Parathyroid adenoma (tissue), 2 donors: ENCODE data around the gene IRX1.

Experiments used
- H2AFZ ChIP-seq: fragments of 300-600 bp; sonication (generic); one replicate; pipeline ENCODE4 v1.7.0; 2017; ENCODE audit warnings: antibody characterized with exemption, mild to moderate bottlenecking
- H3K27ac ChIP-seq: fragments of 300-600 bp; sonication (generic); one replicate; pipeline ENCODE4 v1.7.0; 2017
- H3K27me3 ChIP-seq: fragments of 300-600 bp; sonication (generic); one replicate; pipeline ENCODE4 v1.7.0; 2017; ENCODE audit warnings: low read length; ENCODE audit not compliant: control insufficient read depth, insufficient read depth
- H3K36me3 ChIP-seq: fragments of 300-600 bp; sonication (generic); one replicate; pipeline ENCODE4 v1.7.0; 2017; ENCODE audit warnings: low read length; ENCODE audit not compliant: control insufficient read depth, insufficient read depth
- H3K4me1 ChIP-seq: fragments of 300-600 bp; sonication (generic); one replicate; pipeline ENCODE4 v1.7.0; 2017; ENCODE audit warnings: control low read depth
- H3K4me2 ChIP-seq: fragments of 300-600 bp; sonication (generic); one replicate; pipeline ENCODE4 v1.7.0; 2017; ENCODE audit warnings: low read length
- H3K4me3 ChIP-seq: fragments of 300-600 bp; sonication (generic); one replicate; pipeline ENCODE4 v1.7.0; 2017; ENCODE audit warnings: low read depth, low read length
- H3K79me2 ChIP-seq: fragments of 300-600 bp; sonication (generic); one replicate; pipeline ENCODE4 v1.7.0; 2017; ENCODE audit warnings: control low read depth
- H3K9ac ChIP-seq: fragments of 300-600 bp; sonication (generic); one replicate; pipeline ENCODE4 v1.7.0; 2017; ENCODE audit warnings: mild to moderate bottlenecking
- H3K9me3 ChIP-seq: fragments of 300-600 bp; sonication (generic); one replicate; pipeline ENCODE4 v1.7.0; 2017; ENCODE audit warnings: low read length; ENCODE audit not compliant: control insufficient read depth
- CTCF ChIP-seq: fragments of 300-600 bp; sonication (generic); IDR thresholded peaks from one replicate; pipeline ENCODE4 v1.7.0; 2017; ENCODE audit warnings: antibody characterized with exemption, mild to moderate bottlenecking
- donor health status: primary hyperparathyroidism.

IRX1 gene

DNA sequence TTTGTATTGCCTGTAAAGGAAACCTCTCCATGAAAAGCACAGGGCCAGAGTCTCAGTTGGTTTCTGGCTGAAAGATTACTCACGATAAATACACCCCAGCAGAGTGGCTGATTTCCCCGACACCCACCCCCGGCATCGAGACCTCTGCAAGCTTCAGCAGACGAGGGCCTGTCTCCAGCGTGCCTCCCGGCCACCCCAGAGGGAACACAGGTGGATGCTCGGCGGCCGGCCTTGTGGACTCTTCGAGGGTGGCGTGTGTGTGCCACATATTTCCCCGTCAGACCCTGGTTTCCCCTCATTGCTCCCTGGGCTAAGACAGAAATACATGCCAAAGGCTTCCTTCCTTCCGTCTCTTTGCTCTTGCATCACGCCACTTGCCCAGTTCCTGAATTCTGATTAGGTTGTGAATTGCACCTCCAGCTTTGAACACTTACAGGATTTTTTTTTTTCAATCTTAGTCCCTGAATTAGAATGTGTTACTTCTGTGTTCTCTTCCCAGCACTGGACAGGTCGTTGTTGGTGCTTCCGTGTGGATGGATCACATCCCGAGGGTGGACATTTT is 13.6 kb downstream of the IRX1 start:
- H3K27ac ChIP-seq, result no peak overlapping the region
- no peaks in the 10 kb centered on the region for H3K9me3 ChIP-seq
- no peak overlapping the region for H3K4me2 ChIP-seq
- no peaks in the 10 kb centered on the region for H3K27me3 ChIP-seq
- no peak overlapping the region for H3K9ac ChIP-seq
- no peaks in the 10 kb centered on the region for H3K36me3 ChIP-seq
- H3K4me3 ChIP-seq, result no peak overlapping the region
- no peaks in the 10 kb centered on the region for H3K4me1 ChIP-seq
- no peaks in the 10 kb centered on the region for H3K79me2 ChIP-seq
- no peak overlapping the region for H2AFZ ChIP-seq
- no peak for TF ChIP-seq CTCF

- H3K27me3 ChIP-seq, result no peaks in the 10 kb centered on the region
- no peak overlapping the region for H2AFZ ChIP-seq
- TF ChIP-seq CTCF, result no peak
- no peak overlapping the region for H3K9ac ChIP-seq
- H3K4me2 ChIP-seq, result no peak overlapping the region
- no peak overlapping the region for H3K4me3 ChIP-seq
- no peaks in the 10 kb centered on the region for H3K4me1 ChIP-seq
- no peaks in the 10 kb centered on the region for H3K79me2 ChIP-seq
- no peak overlapping the region for H3K27ac ChIP-seq
- H3K36me3 ChIP-seq, result no peaks in the 10 kb centered on the region
- no peaks in the 10 kb centered on the region for H3K9me3 ChIP-seq
Observed at GRCh38 chr5:3612591-3613042, 17.0 kb downstream of the IRX1 start.

DNA sequence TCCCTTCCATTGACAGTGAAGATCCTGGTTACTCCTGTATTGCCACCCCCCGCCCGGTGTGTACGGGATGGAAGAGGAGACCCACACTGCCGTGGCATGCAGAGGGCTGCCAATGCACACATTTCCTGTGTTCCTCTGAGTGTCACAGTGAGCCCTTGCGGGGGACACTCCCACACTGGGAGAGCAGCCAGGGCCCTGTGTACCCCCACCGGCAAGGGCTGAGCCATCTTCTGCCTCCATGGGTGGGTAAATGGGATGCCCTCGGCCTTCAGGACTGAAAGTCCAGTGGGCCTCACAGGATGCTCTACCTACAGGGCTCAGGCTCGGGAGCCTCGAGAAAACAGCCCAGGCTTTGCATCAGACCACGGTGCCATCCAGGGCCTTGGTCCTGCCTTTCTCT is 18.1 kb downstream of the IRX1 start:
- Histone ChIP-seq H3K4me2 (no peak overlapping the region), H3K27me3 (no peaks in the 10 kb centered on the region), H2AFZ (no peak overlapping the region), H3K4me1 (no peaks in the 10 kb centered on the region), H3K79me2 (no peaks in the 10 kb centered on the region), H3K4me3 (no peak overlapping the region), H3K9me3 (no peaks in the 10 kb centered on the region), H3K9ac (no peak overlapping the region), H3K27ac (no peak overlapping the region), H3K36me3 (no peaks in the 10 kb centered on the region)
- no peak for TF ChIP-seq CTCF

GRCh38 chr5:3615217-3615616 is 19.6 kb downstream of the IRX1 start:
- Histone ChIP-seq H3K36me3 (no peaks in the 10 kb centered on the region), H3K4me1 (no peaks in the 10 kb centered on the region), H3K9me3 (no peaks in the 10 kb centered on the region), H3K4me2 (no peak overlapping the region), H3K4me3 (no peak overlapping the region), H3K27ac (no peak overlapping the region), H3K79me2 (no peaks in the 10 kb centered on the region), H3K9ac (no peak overlapping the region), H3K27me3 (no peaks in the 10 kb centered on the region), H2AFZ (no peak overlapping the region)
- TF ChIP-seq CTCF, result no peak

GRCh38 chr5:3615829-3616228 is 20.2 kb downstream of the IRX1 start:
- Histone ChIP-seq H2AFZ (no peak overlapping the region), H3K27me3 (no peaks in the 10 kb centered on the region), H3K27ac (no peak overlapping the region), H3K4me3 (no peak overlapping the region), H3K79me2 (no peaks in the 10 kb centered on the region), H3K9me3 (no peaks in the 10 kb centered on the region), H3K4me2 (no peak overlapping the region), H3K4me1 (no peaks in the 10 kb centered on the region), H3K9ac (no peak overlapping the region), H3K36me3 (no peaks in the 10 kb centered on the region)
- TF ChIP-seq CTCF, result no peak
